Cerebellar cortex (tissue), 1 donor: Measurements from ENCODE around the gene ARHGAP35.
"Not testable (repeated sequence)": the region's sequence is repeated elsewhere in the genome, so short reads cannot be mapped to it uniquely, and the experiment has no call there.

Source experiments
- DNase-seq: peaks from one replicate; pipeline ENCODE4 v3.0.0-alpha.2; 2015; ENCODE audit warnings: low spot score

Gene ARHGAP35

GRCh38 chr19:46844067-46844489 is 16.7 kb upstream of the ARHGAP35 start:
- DNase-seq, result no peak

- DNase-seq, result no peak
Observed at GRCh38 chr19:46845959-46846459, 14.8 kb upstream of the ARHGAP35 start.

- no peak for DNase-seq
Observed at GRCh38 chr19:46847528-46847927, 13.3 kb upstream of the ARHGAP35 start.

- no peak for DNase-seq
Observed at GRCh38 chr19:46848389-46848788, 12.4 kb upstream of the ARHGAP35 start.

- DNase-seq, result no peak
Observed at GRCh38 chr19:46849610-46850009, 11.2 kb upstream of the ARHGAP35 start.

GRCh38 chr19:46850228-46851203 is 10.3 kb upstream of the ARHGAP35 start, which contains the start of gene AP2S1:
AP2S1 (minus strand) TSS chr19:46850846; CDS start chr19:46850766, 80 bp downstream.
- peak; percentile 100 for DNase-seq

GRCh38 chr19:46852830-46853229 is 8.0 kb upstream of the ARHGAP35 start:
- DNase-seq, result no peak

GRCh38 chr19:46854698-46855097 is 6.1 kb upstream of the ARHGAP35 start:
- DNase-seq, result not testable (repeated sequence)

GRCh38 chr19:46856062-46857022 is 4.5 kb upstream of the ARHGAP35 start:
- peak; percentile 98 for DNase-seq

- DNase-seq, result no peak
Observed at GRCh38 chr19:46859637-46860124, 1.1 kb upstream of the ARHGAP35 start.

- peak; percentile 99 for DNase-seq
Observed at GRCh38 chr19:46860125-46860845, 512 bp upstream of the ARHGAP35 start.

GRCh38 chr19:46861691-46862502 is 1.1 kb downstream of the ARHGAP35 start:
- peak; percentile 34 for DNase-seq

GRCh38 chr19:46862503-46862834 is 1.7 kb downstream of the ARHGAP35 start:
- DNase-seq, result no peak

- no peak for DNase-seq
Observed at GRCh38 chr19:46862974-46863632, 2.3 kb downstream of the ARHGAP35 start.

GRCh38 chr19:46863818-46864629 is 3.2 kb downstream of the ARHGAP35 start:
- DNase-seq, result no peak

- DNase-seq, result no peak
Observed at GRCh38 chr19:46866407-46867136, 5.8 kb downstream of the ARHGAP35 start.

- no peak for DNase-seq
Observed at GRCh38 chr19:46867170-46867569, 6.4 kb downstream of the ARHGAP35 start.

- no peak for DNase-seq
Observed at GRCh38 chr19:46868025-46868802, 7.4 kb downstream of the ARHGAP35 start.
